Activated T-helper 1 cell treated with anti-CD3 and anti-CD28 coated beads, Interleukin-2, amount 50 U/mL, for 16 hours (primary cell): ENCODE data around the gene SQSTM1.
"Not testable (repeated sequence)": the region's sequence is repeated elsewhere in the genome, so short reads cannot be mapped to it uniquely, and the experiment has no call there.

Experiments used
- DNase-seq, 2 donors: peaks; one replicate each; pipeline ENCODE4 v3.0.0-alpha.2; 2020; ENCODE audit warnings: low read depth in 1 of 2, low spot score in 1 of 2

SQSTM1 gene

GRCh38 chr5:179823937-179824744 lies 3.4 kb downstream of the SQSTM1 start:
- no peak for DNase-seq

GRCh38 chr5:179824745-179825112 lies 4.0 kb downstream of the SQSTM1 start:
- DNase-seq = no peak

- DNase-seq = no peak
These were observed 5.0 kb downstream of the SQSTM1 start for GRCh38 chr5:179825655-179826182.

- DNase-seq = no peak
These were observed 7.0 kb downstream of the SQSTM1 start for GRCh38 chr5:179827680-179828079.

- no peak for DNase-seq
These were observed 8.2 kb downstream of the SQSTM1 start for GRCh38 chr5:179828756-179829421.

- no peak for DNase-seq
These were observed 9.2 kb downstream of the SQSTM1 start for GRCh38 chr5:179829732-179830435.

- no peak for DNase-seq
These were observed 10.2 kb downstream of the SQSTM1 start for GRCh38 chr5:179830818-179831468.

- DNase-seq = no peak
These were observed 11.5 kb downstream of the SQSTM1 start for GRCh38 chr5:179832039-179832745.

GRCh38 chr5:179833056-179833708 lies 12.5 kb downstream of the SQSTM1 start:
- no peak for DNase-seq

- no peak for DNase-seq
These were observed 13.0 kb downstream of the SQSTM1 start for GRCh38 chr5:179833709-179834070.

GRCh38 chr5:179834120-179834519 lies 13.4 kb downstream of the SQSTM1 start:
- DNase-seq = no peak

GRCh38 chr5:179834871-179835270 lies 14.2 kb downstream of the SQSTM1 start:
- DNase-seq = not testable (repeated sequence)

- DNase-seq = peak; percentile 24 to 44
These were observed 15.7 kb downstream of the SQSTM1 start for GRCh38 chr5:179836225-179837019.

GRCh38 chr5:179837076-179838011 lies 16.6 kb downstream of the SQSTM1 start:
- no peak for DNase-seq

GRCh38 chr5:179839328-179840256 lies 18.9 kb downstream of the SQSTM1 start:
- DNase-seq = no peak

GRCh38 chr5:179840321-179840720 lies 19.6 kb downstream of the SQSTM1 start:
- DNase-seq = no peak

GRCh38 chr5:179840766-179841165 lies 20.1 kb downstream of the SQSTM1 start:
- no peak for DNase-seq
